WTC11 (cell line): ENCODE data around the gene TTC28. TPM values are rescaled to one million over a fixed set of nuclear protein-coding genes. Genes with fewer than 3 reads are reported as not detected.

Experiments
- ATAC-seq: fragments of 200-7000 bp; cut with Tn5 transposase; 2 replicates; pipeline ENCODE4 v1.10.0; 2021; ENCODE audit warnings: mild to moderate bottlenecking, moderate library complexity
- CTCF ChIA-PET: fragments of 300-600 bp; sonication (Branson Sonifier 250); formaldehyde crosslinking; loops from one replicate; lab custom pipeline; 2021; ENCODE audit warnings: antibody characterized with exemption; lab: Charles Lee
- POLR2A ChIA-PET: fragments of 350-600 bp; sonication (Branson Sonifier 250); formaldehyde crosslinking; loops from one replicate; lab custom pipeline; 2021; ENCODE audit warnings: antibody characterized with exemption; lab: Charles Lee
- DNase-seq: peaks from one replicate; pipeline ENCODE4 v3.0.0; 2021; ENCODE audit warnings: low spot score
- H3K27ac Mint-ChIP-seq: 2 replicates; pipeline ENCODE4 v1.8.0; 2021; ENCODE audit warnings: mixed read lengths
- H3K27me3 Mint-ChIP-seq: 2 replicates; pipeline ENCODE4 v1.8.0; 2021; ENCODE audit warnings: low read depth, mild to moderate bottlenecking, moderate library complexity, mixed read lengths
- H3K36me3 Mint-ChIP-seq: 2 replicates; pipeline ENCODE4 v1.8.0; 2021; ENCODE audit warnings: mixed read lengths
- H3K4me1 Mint-ChIP-seq: 2 replicates; pipeline ENCODE4 v1.8.0; 2022; ENCODE audit warnings: mixed read lengths
- H3K4me3 Mint-ChIP-seq: 2 replicates; pipeline ENCODE4 v1.8.0; 2021; ENCODE audit warnings: mild to moderate bottlenecking, moderate library complexity, mixed read lengths
- H3K9me3 Mint-ChIP-seq: 2 replicates; pipeline ENCODE4 v1.8.0; 2021; ENCODE audit warnings: mixed read lengths
- ARID4B ChIP-seq: sonication (generic); formaldehyde crosslinking; IDR thresholded peaks from 2 replicates; pipeline ENCODE4 v1.8.0; 2023; ENCODE audit warnings: missing genetic modification reagents, mild to moderate bottlenecking, borderline replicate concordance
- CTCF ChIP-seq: fragments of 200-600 bp; IDR thresholded peaks from 2 replicates; pipeline ENCODE4 v1.8.0; 2022; ENCODE audit warnings: antibody characterized with exemption
- E2F5 ChIP-seq: sonication (generic); formaldehyde crosslinking; IDR thresholded peaks from 2 replicates; pipeline ENCODE4 v1.8.1; 2022; ENCODE audit warnings: mild to moderate bottlenecking, moderate library complexity, missing genetic modification reagents
- ESRRA ChIP-seq: sonication (generic); formaldehyde crosslinking; IDR thresholded peaks from 2 replicates; pipeline ENCODE4 v1.8.1; 2022; ENCODE audit warnings: mild to moderate bottlenecking, missing genetic modification reagents, borderline replicate concordance
- ETV6 ChIP-seq: sonication (generic); formaldehyde crosslinking; IDR thresholded peaks from 2 replicates; pipeline ENCODE4 v1.8.1; 2022; ENCODE audit warnings: mild to moderate bottlenecking, missing genetic modification reagents
- FOXK1 ChIP-seq: sonication (generic); formaldehyde crosslinking; IDR thresholded peaks from 2 replicates; pipeline ENCODE4 v1.8.0; 2022; ENCODE audit warnings: mild to moderate bottlenecking, moderate library complexity, missing genetic modification reagents
- KAT7 ChIP-seq: sonication (generic); formaldehyde crosslinking; IDR thresholded peaks from 2 replicates; pipeline ENCODE4 v1.8.1; 2023; ENCODE audit warnings: missing genetic modification reagents, mild to moderate bottlenecking, borderline replicate concordance
- NR3C1 ChIP-seq: sonication (generic); formaldehyde crosslinking; conservative IDR thresholded peaks from 2 replicates; pipeline ENCODE4 v1.8.1; 2023; ENCODE audit warnings: low read depth, mild to moderate bottlenecking, missing genetic modification reagents
- SMAD4 ChIP-seq: sonication (generic); formaldehyde crosslinking; IDR thresholded peaks from 2 replicates; pipeline ENCODE4 v1.8.0; 2022; ENCODE audit warnings: mild to moderate bottlenecking, missing genetic modification reagents
- TCF7 ChIP-seq: sonication (generic); formaldehyde crosslinking; IDR thresholded peaks from 2 replicates; pipeline ENCODE4 v1.8.0; 2022; ENCODE audit warnings: mild to moderate bottlenecking, low read depth, missing genetic modification reagents, moderate library complexity
- USF2 ChIP-seq: sonication (generic); formaldehyde crosslinking; IDR thresholded peaks from 2 replicates; pipeline ENCODE4 v1.8.1; 2023; ENCODE audit warnings: mild to moderate bottlenecking, missing genetic modification reagents, moderate library complexity
- ZNF671 ChIP-seq: fragments of 250-450 bp; sonication (Bioruptor Pico); IDR thresholded peaks from 2 replicates; pipeline ENCODE4 v1.8.0; 2021; ENCODE audit warnings: mild to moderate bottlenecking
- total RNA-seq: library from RNA; stranded (reverse); gene quantifications from 3 replicates; pipeline ENCODE4 v1.2.3, GENCODE V29; 2021
- TF ChIP-seq, protein P1 (sequence below): fragments of 250-450 bp; sonication (Bioruptor Pico); IDR thresholded peaks from 2 replicates; pipeline ENCODE4 v1.8.0; 2021; ENCODE audit warnings: mild to moderate bottlenecking
- TF ChIP-seq, protein P2 (sequence below): fragments of 250-450 bp; sonication (Bioruptor Pico); IDR thresholded peaks from 2 replicates; pipeline ENCODE4 v1.9.0; 2021; ENCODE audit warnings: moderate library complexity, mild to moderate bottlenecking, inconsistent platforms, borderline replicate concordance

Gene TTC28
- total RNA-seq, 1 experiment from 2014 or later: 13.0 TPM

- TF ChIP-seq NR3C1 (CRISPR knock-in tag) (no peak), TCF7 (no peak), FOXK1 (CRISPR knock-in tag) (no peak), ESRRA (CRISPR knock-in tag) (no peak), USF2 (CRISPR knock-in tag) (no peak), CTCF (no peak), ARID4B (CRISPR knock-in tag) (no peak), KAT7 (CRISPR knock-in tag) (no peak)
- TF ChIP-seq, protein P1, sequence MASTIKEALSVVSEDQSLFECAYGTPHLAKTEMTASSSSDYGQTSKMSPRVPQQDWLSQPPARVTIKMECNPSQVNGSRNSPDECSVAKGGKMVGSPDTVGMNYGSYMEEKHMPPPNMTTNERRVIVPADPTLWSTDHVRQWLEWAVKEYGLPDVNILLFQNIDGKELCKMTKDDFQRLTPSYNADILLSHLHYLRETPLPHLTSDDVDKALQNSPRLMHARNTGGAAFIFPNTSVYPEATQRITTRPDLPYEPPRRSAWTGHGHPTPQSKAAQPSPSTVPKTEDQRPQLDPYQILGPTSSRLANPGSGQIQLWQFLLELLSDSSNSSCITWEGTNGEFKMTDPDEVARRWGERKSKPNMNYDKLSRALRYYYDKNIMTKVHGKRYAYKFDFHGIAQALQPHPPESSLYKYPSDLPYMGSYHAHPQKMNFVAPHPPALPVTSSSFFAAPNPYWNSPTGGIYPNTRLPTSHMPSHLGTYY (CRISPR knock-in tag): no peak
Observed at GRCh38 chr22:28231441-28231840, 448.2 kb downstream of the TTC28 start (continued).

DNA sequence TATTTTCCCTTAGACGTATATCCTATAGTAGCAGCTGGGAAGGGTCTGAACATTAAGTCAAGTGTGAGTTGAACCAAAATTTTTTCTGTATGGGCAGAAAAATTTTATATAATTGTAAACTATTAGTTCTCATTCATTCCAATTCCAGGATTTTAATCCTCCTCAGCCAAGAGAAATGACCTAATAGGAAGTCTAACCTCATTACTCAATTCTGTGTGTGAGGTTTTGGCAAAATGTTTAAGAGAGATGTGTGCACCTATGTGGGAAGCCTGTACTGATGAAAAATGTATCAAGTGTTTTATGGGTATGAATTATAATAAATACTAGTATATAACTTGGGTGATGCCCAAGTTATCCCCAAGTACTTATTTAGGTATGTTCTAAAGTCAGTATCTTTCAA is 449.0 kb downstream of the TTC28 start:
- TF ChIP-seq ETV6 (CRISPR knock-in tag) (no peak), E2F5 (CRISPR knock-in tag) (no peak), SMAD4 (CRISPR knock-in tag) (no peak), NR3C1 (CRISPR knock-in tag) (no peak), ZNF671 (CRISPR knock-in tag) (no peak)
- TF ChIP-seq, protein P2, sequence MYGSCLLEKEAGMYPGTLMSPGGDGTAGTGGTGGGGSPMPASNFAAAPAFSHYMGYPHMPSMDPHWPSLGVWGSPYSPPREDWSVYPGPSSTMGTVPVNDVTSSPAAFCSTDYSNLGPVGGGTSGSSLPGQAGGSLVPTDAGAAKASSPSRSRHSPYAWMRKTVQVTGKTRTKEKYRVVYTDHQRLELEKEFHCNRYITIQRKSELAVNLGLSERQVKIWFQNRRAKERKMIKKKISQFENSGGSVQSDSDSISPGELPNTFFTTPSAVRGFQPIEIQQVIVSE (CRISPR knock-in tag): no peak
- ChIA-PET CTCF (no interaction called here), POLR2A (no interaction called here)
- Mint-ChIP-seq H3K27me3 (no peaks in the 10 kb centered on the region), H3K27ac (no peak overlapping the region), H3K9me3 (no peaks in the 10 kb centered on the region), H3K4me1 (peaks cover 24% of the 10 kb centered on the region), H3K4me3 (no peak overlapping the region), H3K36me3 (no peaks in the 10 kb centered on the region)
- ATAC-seq (no peak), DNase-seq (no peak)
